NCI-H524 (cell line): ENCODE measurements around the gene ADGRL1.
"Not testable (repeated sequence)": the region's sequence is repeated elsewhere in the genome, so short reads cannot be mapped to it uniquely, and the experiment has no call there.

Experiments
- DNase-seq, 2 experiments: peaks; one replicate each; lab custom pipeline; 2025; lab: John Stamatoyannopoulos, UW

ADGRL1 gene

DNA sequence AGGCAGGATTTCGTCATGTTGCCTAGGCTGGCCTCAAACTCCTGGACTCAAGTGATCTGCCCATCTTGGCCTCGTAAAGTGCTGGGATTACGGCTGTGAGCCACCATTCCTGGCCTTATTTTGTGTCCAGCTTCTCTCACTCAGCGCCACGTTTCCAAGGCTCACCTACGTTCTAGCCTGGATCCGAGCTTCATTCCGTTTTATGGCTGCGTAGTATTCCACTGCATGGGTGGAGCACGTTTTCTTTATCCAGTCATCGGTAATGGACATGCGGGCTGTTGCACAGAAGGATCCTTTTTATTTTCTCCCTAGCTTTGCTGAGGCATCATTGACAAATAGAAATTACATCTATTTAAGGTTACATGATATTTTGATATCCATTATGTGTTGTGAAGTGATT is 16.6 kb downstream of the ADGRL1 start:
- no peak for DNase-seq

DNA sequence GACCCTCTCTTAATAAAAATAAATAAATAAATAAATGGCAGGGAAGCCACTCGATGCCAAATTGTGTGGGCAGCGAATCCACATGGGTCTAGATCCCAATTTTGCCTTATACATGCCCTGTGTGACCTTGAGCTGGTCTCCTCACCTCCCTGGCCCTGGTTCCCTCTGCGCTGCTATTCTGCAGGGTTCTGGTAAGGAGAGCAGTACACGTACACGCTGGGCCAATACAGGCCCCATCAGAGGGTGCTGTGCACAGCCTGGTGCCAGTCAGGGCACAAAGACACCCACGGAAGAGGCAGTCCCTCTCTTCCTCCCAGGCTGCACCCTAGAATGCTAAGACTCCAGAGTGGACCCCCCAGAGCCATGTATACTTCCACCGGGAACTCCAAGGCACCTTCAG is 17.9 kb downstream of the ADGRL1 start:
- DNase-seq: not testable (repeated sequence)

DNA sequence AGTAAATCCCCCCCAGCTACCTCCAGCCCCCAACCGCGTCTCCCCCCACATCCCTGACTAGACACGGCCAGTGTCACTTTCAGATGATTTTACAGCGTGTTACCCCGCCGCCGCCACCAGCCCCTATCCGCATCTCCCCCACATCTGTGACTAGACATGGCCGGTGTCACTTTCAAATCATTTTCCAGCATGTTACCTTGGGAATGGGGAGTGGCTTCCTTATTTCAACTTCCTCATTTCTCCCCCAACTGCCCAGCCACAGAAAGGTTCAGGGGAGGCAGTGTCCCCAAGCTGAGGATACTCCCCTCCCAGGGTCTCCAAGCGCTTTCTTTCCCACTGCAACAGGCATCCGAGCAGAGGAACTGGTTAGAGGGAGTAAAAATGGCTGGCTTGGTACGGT is 18.4 kb downstream of the ADGRL1 start:
- no peak for DNase-seq

DNA sequence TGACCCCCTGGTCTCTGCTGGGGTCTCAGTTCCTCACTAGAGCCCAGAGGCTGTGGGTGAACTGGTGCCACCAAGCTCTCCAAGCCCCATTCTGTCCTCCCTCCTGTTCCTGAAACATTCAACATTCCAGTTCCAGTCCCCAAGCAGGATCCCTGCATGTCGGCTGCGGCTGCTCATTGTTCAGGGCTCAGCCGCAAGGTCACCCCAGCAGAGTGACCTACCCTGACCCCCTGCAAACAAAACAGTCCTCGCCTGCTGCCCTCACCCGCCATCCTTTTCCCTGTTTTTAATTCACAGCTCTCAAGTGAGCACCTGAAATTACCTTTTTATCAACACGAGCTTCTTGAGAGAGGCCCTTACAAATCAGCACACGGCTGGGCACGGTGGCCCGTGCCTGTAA is 19.3 kb downstream of the ADGRL1 start:
- not testable (repeated sequence) for DNase-seq

DNA sequence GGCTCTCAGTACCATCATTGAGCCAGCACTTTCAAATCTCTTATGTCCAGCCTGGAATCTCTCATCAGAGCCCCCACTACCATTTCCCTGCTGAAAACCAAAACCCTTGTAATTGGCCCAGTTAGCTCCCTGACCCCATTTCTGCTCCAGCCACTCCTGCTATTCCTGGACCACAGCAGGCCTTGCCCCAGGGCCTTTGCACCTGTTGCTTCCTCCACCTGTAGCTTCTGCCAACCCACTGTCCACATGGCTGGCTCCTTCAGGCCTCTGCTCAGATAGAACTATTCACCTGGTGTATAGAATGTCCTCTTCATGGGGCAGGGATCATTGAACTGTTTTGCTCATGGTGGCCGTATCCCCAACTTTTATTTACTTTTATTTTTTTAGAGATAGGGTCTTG is 20.3 kb downstream of the ADGRL1 start:
- DNase-seq: not testable (repeated sequence)

DNA sequence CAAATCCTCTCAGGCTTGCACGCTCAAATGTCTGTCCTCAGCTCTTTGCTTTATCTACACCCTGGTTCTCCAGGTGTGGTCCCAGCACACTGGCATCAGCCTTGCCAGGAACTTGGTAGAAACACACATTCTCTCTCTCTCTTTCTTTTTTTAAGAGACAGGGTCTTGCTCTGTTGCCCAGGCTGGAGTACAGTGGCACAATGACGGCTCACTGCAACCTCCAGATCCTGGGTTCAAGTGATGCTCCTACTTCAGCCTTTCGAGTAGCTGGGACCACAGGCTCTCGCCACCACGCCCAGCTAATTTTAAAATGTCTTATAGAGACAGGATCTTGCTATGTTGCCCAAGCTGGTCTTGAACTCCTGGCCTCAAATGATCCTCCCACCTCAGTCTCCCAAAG is 20.8 kb downstream of the ADGRL1 start:
- no peak for DNase-seq

DNA sequence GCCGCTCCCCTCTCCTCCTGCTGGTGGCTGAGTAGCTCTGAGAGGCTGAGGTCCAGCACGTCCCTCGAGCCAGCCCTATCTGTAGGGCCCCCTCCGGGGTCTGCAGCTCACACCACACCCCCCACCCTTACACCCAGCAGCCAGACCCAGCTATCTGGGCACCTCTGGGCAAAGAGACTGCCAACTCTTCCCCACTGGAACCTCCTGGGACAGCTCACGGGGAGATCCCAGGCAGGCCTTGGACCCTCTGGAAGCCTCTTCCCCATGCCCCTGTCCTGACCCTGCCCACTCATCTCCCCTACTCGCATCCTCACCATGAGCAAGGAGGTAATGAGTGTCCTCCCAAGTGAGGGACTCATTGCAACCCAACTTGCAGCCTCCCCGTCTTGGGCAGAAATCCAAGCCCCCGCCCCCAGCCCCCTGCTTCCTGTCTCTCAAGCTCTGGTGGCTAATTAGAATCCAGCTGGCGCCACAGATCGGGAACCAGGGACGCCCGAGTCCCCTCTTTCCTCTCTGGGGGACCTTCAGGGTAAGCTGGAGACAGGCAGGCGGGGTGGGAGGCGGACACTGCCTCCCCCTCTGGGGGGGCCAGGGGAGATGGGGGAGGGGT is 22.1 kb downstream of the ADGRL1 start:
- DNase-seq: no peak

DNA sequence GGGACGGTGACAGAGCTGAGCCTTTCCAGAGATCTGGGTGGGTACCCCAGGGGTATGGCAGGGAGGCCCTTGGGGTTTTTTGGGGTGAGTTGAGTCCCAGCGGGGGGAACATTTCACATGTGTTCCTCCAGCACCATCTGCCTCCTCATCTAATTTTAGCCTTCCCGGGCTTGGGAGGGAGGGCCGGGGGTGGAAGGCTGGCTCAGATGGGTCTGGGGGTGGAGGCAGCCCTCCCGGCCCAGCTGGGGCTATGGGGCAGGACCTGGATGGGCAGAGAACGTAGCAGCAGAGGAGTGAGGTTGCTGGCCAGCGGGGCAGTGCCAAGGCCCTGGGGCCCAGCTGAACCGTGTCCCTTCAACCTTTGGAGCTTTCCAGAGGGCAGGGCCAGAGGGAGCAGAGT is 23.5 kb downstream of the ADGRL1 start:
- DNase-seq: no peak

DNA sequence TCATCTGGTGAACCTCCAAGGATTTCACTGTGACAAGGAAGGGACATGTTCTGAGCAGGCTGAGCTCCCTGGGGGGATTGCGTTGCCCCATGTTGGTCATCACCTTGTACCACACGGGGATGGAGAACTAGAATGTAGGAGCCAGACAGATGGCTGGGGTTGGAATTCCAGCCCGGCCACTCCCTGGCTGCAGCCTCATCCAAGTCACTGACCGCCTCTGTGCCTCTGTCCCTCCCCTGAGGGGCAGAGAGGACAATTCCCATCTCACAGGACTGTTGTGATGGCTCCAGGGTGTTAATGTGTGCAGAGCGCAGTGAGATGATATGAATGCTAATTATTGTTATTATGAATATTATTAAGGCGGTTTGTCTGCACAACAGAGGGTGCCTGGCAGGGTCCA is 24.1 kb downstream of the ADGRL1 start:
- DNase-seq: no peak

DNA sequence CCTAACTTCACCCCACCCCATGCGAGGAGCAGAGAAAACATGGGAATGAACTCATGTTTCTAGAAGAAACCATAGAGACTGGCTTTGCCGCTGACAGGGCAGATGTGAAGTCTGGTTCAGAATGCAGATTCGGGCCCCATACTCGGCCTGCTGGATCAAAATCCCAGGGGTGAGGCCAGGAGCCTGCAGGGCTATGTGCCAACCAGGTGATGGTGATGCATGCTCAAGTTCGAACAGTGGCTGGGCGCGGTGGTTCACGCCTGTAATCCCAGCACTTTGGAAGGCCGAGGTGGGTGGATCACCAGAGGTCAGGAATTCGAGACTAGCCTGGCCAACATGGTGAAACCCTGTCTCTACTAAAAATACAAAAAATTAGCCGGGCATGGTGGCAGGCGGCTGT is 24.8 kb downstream of the ADGRL1 start:
- DNase-seq: not testable (repeated sequence)

DNA sequence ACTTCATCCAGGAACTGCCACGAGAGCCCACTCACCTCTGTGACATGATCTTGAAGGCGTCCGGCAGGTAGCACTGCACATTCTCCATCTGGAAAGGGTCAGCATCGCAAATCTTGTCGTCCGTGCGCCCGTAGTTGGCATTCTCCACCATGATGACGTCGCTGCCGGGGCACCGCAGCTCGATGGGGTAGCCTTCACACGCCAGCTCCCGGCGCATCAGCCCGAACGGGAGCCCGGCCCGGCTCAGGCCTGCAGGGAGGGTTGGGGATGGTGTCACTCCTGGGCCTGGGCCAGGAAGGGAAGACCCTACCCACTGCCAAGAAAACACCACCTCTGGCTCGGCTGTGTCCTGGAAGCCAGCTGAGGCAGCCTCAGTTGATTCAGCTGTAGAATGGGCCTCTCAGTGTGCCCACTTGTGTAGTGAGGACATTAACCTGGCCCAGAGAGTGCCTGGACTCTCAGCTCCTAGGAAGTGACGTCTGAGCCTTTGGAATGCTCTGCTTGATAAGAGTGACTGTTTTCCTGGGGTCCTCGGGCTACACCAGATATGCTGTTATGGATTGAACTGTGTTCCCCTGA is 28.4 kb downstream of the ADGRL1 start:
- no peak for DNase-seq

DNA sequence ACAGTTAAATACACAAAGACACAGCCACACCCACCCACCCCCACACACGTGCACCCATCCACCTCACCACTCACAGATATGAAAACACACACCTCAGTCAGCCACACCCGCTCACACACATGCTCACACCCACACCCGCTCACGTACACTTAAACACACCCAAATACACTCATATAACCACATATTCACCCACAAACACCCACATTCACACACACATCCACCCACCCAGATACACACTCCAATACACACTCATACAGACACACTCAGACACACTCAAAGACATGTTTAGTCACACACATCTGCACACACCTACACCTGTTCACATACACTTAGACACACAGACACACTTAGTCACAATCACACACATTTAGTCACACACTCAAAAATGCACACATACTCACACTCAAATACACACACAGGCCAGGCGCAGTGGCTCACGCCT is 30.6 kb downstream of the ADGRL1 start:
- no peak for DNase-seq

DNA sequence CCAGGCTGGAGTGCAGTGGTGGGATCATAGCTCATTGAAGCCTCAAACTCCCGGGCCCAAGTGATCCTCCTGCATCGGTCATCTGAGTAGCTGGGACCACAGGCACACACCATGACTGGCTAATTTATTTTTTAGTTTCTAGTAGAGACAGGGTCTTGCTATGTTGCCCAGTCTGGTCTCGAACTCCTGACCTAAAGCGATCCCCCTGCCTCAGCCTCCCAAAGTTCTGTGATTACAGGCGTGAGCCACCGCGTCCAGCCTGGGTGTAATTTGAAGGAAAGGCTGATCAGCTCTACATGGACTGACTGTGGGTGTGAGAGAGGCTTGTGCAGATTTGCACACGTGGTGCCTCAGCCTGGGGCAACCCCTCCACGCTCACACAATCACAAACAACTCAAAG is 31.1 kb downstream of the ADGRL1 start:
- no peak for DNase-seq

DNA sequence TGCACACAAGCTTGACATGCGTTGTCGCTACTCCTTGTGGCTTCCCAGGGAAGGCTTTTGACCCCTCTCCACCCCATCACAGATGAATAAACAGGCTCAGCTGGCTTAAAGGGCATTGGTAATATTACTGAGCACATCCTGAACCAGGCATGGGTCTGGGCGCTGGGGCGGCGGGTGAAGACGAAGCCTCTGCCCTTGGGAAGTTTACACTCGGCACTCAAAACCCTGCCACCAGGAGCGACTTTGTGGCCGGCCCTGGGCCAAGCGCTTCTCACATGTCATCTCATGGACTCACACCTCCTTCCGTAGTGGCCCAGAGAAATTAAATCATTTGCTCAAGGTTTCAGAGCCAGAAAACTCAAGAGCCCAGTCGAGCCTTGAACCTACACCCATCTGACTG is 37.0 kb downstream of the ADGRL1 start:
- no peak for DNase-seq

DNA sequence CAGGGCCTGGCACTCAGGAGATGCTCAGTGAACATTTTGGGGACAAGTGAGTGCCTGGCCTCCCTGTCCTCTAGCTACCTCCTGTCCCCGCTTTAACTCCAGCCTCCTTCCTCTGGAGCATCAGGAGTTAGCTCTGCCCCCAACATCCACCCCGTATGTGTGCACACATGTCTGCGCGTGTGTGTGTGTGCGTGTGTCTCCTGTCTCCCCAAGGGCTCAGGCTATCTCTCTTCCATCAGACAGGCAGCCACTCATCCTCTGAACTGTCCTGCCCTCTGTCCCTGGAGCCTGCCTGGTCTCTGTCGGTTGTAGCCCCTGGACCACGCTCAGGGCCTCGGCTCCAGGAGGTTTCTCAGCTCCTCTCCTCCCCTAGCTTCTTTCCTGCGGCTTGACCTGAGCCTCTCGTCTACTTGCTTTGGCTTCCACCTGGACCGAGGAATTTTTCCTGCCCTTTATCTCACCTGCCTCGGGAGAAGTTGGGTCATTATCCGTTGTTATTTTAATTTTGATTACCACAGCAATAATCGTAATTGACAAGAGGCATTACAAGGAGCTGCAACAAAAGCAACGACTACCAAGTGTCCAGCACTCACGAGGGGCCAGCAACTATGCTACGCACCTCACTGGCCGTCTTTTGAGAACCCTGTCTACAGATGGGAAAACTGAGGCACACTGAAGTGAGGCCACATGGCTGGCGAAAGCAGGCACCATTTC is 37.6 kb downstream of the ADGRL1 start:
- DNase-seq: no peak

DNA sequence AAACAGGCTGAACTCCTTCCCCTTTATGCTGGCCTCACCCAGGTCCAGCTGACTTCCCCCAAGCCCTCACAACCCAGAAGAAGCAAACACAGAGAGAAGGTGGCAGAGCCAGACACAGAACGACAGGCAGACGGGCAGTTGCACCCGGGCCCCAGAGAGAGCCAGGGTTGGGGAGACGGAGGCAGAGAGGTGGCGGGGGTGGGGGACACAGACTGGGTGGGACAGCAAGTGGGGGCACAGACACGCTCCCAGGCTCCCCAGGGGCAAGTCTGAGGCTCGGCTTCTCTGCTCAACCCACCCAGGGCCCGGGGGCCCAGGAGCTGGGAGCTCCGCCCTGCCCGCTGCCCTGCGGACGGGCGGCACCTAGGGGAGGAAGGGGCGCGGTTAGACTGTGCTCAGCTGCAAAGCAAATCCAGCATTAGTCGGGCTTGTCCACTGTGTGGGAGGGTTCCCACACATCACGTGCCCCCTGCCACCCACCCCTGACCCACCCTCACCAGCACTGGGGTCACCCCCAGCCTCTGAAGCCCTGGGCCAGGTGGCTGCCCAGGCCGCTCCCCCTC is 38.3 kb downstream of the ADGRL1 start:
- no peak for DNase-seq

DNA sequence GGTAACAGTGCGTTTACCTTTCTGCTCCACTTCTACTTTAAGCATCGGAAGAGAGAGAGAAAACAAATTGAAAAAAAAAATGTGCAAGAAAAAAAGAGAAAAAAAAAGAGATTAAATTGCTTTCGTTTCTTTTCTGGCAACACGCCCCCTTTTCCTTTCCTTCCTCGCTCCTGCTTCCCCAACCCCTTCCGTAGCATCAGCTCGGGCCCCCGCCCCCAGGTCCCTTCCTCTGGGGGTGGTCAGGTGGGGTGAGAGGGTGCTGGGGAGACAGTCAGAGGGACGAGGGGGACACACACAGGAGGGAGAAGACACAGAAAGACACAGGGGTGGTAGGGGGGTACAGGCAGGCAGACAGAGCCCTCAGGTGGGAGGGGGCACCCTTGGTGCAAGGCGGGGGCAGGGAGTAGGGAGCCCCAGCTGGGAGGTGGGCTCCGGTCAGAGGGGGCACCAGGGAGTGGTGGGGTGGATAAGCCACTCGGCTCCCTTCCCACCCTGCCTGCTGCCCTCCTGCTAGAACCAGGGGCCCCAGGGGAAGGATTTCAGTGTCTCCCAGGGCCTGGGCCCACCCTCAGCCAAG is 38.9 kb downstream of the ADGRL1 start:
- no peak for DNase-seq

DNA sequence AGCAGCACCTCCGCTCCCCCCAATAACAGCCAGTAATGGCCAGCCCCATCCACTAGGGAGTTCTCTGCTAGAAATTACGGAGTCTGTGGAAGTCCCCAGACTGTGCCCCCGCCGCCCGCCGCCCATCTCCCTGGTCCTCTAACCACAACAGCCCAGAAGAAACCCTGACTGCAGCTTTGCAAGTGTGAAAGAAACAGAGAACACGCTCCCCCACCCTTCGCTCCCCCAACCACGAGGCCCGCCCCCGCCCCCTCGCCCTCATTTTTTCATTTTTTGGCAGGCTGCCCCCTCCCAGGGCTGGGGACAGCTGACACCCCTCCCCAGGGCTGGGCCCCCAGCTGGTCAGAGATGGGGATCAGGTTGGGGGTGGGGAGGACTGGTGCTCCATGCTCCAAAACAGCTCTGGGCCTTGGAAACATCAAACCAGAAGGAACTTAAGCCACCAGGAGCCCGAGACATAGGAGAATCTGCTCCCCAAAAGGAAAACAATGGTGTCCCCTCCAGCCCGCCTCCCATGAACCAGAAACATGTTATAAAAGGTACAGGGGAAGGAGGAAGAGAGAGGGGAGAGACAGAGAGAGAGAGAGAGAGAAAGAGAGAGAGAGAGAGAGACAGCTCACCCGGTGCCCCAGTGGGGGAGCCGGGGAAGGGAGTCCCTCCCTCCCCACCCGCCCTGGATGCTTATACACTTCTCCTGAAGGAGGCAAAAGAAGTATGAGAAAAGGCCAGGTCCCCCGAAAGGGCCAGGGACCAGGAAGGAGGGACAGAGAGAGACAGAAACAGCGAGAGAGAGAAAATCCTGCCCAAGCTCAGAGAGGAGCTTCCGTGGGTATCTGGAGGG is 39.8 kb downstream of the ADGRL1 start:
- DNase-seq: no peak

DNA sequence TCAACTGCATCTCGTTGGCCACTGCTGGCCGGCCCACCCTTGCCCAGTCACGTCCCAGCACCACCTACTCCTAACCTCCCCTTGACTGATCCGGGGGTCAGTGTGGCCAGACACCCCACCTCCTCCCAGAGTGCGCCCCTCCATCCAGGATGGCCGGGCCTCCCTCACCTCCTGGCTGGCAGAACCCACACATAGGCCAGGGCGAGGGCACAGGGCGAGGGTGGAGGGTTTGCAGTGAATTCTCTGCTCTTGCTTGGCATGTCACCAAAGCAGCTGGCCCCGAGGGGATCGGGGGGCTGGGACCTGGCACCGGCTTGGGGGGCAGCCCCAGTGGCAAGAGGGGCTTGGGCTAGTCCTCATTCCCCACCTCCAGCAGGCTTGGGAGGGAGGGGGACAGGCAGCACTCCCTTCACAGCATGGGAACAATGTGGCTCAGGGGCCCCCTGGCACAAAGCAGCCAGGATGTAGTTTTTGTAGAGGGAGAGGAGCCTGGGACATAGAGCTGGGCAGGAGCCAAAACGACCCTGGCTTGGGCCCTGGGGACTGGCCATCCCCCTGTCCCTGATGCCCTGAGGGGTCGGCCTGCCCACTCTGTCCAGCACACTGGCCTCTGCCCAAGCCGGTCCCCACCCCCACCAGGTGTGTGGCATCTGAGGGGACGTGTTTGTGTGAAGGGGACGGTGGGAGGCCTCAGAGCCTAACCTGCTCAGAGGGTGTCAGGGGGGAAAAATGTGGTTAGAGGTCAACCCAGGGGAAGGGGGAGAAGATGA is 41.1 kb downstream of the ADGRL1 start:
- DNase-seq: no peak

DNA sequence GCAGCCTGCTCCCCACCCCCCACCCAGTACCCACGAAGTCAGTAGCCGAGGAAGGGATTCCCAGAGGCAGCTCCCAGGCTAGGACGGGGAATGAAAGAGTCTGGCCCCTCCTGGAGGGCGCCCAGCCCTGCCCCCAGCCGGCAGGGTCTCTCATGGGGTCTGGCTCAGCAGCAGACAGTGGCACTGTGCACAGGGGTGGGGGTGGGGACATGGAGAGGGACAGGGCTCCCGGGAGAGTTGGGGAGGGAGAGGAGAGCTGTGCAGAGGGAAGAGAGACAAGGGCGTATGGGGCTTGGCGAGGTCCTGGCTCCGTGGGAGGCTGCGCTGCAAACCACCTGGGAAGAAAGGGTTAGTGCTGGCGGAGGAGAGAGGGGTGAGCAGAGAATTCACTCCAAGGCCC is 41.9 kb downstream of the ADGRL1 start:
- DNase-seq: no peak

DNA sequence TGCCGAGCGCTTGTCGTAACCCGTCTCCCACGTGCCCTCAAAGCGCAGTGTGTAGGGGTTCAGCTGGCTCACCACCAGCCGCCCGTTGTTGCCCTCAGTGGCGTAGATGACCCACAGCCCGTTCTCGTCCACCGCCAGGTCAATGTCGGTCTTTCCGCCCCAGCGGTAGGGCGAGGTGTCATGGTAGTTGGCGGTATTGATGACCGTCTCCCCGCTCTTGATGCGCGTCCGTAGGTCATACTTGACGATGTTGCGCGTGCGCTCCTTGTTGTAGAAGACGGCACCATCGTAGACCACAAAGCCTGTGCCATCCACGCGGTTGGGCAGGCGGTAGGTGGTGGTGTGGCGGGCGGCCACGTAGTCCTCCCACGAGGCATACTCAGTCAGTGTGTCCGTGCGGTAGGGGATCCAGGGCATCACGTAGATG is 43.1 kb downstream of the ADGRL1 start:
- no peak for DNase-seq
